ENCODE data around the gene UTP11.

UTP11 gene

GRCh38 chr1:38062361-38063288, 50.1 kb downstream of the UTP11 start:
- in situ Hi-C loops (cut with HindIII; ENCODE audit: low pct_unique_long_range_greater_than_20kb, low sequenced_read_pairs), result no loop called here
- DNase-seq (ENCODE audit: low read depth in 1 of 2, low spot score in 1 of 2), result no peak
- TF ChIP-seq JUND (IDR thresholded peaks at IDR 0.05; ENCODE audit: low read depth), result no peak

DNA sequence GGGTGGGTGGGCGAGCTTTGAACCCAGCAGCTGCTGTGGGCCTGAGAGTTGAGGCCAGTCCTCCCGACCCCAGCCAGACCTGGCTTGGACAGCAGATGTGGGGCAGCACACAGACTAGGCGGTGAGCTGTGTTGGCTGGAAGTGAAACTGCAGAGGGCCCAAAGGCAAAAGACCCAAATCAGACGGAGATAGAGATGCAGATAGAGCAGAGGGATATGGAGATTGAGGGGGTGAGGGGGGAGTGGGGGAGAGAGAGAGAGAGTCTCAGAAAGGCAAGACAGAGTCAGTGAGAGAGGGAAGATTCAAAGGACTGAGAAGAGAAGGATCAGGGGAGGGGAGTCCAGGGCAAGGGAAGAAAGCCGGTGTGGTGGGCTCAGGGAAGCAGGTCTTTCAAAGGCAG, 51.1 kb downstream of the UTP11 start:
- no peak for DNase-seq (ENCODE audit: low read depth in 1 of 2, low spot score in 1 of 2)
- no peak for TF ChIP-seq JUND (IDR thresholded peaks at IDR 0.05; ENCODE audit: low read depth)
- in situ Hi-C loops (cut with HindIII; ENCODE audit: low pct_unique_long_range_greater_than_20kb, low sequenced_read_pairs), result no loop called here

DNA sequence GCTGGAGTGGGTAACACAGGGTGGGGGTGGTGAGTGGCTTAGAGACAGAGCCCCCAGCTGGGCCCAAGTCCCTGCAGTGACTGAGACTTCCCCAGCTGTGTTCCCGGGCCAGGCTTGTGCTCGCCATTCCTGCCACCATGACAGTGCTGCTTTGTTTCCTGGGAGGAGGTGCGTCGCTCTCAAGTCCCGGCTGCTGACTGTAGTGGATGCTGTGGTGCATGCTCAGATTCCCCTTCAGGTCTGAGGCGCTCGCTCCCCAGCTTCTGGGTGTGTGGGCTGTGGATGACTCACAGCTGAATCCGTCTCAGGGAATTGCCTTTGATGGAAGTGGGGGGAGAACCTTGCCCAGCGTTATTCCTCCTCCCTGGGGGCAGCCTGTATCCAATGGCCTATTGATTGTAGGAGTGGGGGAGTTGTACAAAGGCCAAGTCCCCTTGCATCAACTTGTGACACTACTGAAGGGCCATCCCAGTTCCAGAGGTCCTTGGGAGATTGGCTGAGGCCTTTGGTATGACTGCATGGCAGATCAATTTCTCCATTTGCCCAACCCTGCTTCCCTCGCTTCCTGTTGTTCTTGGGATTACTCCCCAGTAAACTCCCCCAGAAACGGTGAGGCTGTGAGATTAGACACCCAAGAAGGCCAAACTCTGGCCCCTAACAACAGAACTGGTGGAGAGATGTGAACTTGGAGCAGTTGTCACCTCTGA, 51.8 kb downstream of the UTP11 start:
- DNase-seq (ENCODE audit: low read depth in 1 of 2, low spot score in 1 of 2), result no peak

DNA sequence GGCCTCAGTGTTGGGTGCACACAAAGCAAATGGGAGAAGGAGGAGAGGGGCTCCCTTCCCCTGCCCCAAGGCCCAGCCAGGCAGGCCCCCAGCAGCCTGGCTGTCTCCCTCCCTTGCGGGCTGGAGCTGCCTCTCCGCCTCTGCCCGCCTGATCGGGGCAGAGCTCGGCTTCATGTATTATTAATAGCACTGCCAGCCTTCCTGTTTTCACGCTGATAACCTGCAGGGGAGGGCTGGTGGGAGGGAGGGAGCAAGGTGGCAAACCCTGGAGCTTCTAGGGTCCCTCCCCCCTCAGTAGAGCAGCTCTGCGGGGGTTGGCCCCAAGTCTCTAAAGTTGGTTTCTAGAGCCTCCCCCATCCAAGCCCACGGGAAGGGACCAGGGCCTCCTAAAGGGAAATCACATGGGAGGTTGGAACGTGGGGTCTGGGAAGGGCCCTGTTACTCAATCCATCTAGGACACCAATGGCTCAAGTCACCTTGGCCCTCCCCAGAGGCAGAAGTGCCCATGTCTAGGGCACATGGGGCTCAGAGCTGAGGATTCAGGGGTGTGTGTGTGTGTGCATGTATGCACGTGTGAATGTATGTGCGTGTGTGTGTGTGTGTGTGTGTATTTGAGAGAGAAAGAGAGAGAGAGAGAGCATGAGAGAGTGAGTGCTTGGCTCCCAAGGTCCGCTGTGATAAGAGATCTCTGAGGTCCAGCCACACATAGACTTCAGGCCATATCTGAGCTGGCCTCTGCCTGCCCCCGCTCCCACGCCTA, 55.9 kb downstream of the UTP11 start:
- in situ Hi-C loops (cut with HindIII; ENCODE audit: low pct_unique_long_range_greater_than_20kb, low sequenced_read_pairs), result no loop called here
- no peak for TF ChIP-seq JUND (IDR thresholded peaks at IDR 0.05; ENCODE audit: low read depth)
- no peak for DNase-seq (ENCODE audit: low read depth in 1 of 2, low spot score in 1 of 2)

More for the DNA sequence above, 51.8 kb downstream of the UTP11 start:
- no peak for TF ChIP-seq JUND (IDR thresholded peaks at IDR 0.05; ENCODE audit: low read depth)
- in situ Hi-C loops (cut with HindIII; ENCODE audit: low pct_unique_long_range_greater_than_20kb, low sequenced_read_pairs), result no loop called here

DNA sequence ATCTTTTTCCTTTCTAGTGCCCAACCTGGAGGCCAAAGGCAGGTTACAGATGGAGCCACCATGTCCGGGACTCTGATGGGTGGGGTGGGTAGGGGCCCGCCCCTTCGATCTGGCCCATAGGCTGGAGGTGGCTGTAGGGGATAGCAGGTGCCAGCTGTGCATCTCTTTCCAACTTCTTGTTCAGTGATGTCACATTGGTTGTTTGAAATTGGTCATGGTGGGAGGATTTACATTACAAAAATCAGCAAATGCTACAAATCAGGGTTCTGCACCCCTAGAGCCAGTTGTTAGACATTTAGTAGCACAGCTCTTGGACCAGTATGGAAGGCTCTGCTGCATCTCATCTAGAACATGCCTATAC, 56.4 kb downstream of the UTP11 start:
- no peak for TF ChIP-seq JUND (IDR thresholded peaks at IDR 0.05; ENCODE audit: low read depth)
- in situ Hi-C loops (cut with HindIII; ENCODE audit: low pct_unique_long_range_greater_than_20kb, low sequenced_read_pairs), result no loop called here
- no peak for DNase-seq (ENCODE audit: low read depth in 1 of 2, low spot score in 1 of 2)

DNA sequence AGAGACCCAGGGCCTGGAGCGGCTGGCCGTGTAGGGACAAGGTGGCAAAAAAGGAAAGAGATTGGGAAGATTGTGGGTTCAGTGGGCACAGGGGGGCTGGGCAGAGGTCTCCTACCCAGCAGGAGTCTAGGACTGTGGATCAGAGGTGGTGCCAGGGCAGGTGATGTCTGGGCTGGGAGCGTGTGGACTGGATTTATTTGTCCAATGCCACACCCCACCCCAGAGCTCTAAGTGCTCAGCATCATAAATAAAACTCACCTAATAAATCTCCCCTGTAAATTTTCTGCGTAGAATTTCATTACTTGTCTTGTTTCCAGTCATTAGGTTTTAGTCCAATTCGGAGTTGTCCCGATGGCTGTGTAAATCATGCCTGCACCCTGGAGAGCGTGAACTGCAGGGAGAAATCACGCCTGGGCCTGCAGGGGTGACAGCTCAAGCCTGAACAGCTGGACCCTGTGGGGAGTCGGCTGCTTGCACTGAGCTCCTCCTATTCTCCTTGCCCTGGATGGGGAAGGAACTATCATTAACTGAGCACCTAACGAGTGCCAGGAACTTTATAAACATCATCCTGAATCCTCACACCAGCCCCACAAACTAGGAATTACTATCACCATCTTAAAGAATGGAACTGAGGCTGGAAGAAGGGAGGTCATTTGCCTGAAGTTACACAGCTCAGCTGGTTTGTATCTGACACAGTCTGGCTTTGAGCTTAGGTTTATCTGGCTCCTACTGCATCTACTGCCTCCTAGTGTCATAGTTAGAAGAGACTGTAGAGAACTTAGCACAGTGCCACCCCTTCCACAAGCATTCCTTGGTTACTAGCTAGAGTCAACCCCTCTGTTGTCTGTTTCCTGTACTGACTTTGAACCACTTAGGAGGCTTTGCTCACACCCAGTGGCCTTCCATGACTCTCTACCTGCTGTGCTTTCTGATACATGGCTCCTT, 59.0 kb downstream of the UTP11 start:
- DNase-seq (ENCODE audit: low read depth in 1 of 2, low spot score in 1 of 2), result no peak

DNA sequence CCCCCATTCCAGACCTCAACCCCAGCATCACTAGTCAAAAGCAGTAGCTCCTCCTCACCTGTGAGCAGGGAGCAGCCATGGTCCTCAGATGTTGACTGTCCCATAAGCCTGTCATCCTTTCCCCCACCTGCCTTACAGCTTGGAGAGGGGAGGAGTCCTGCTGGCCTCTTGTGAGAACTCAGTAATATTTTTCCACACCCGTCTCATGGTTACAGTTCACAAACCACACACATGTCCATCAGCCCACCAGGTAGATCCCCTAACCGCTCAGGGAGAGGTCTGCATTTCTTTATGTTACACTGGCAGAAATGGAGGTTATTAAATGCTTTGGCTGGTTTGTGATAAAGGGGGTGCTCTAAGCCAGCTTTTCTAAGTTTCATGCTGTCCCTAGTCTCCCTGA, 60.3 kb downstream of the UTP11 start:
- DNase-seq (ENCODE audit: low read depth in 1 of 2, low spot score in 1 of 2), result no peak
- no peak for TF ChIP-seq JUND (IDR thresholded peaks at IDR 0.05; ENCODE audit: low read depth)
- in situ Hi-C loops (cut with HindIII; ENCODE audit: low pct_unique_long_range_greater_than_20kb, low sequenced_read_pairs), result no loop called here

More for the DNA sequence above, 59.0 kb downstream of the UTP11 start:
- no peak for TF ChIP-seq JUND (IDR thresholded peaks at IDR 0.05; ENCODE audit: low read depth)
- in situ Hi-C loops (cut with HindIII; ENCODE audit: low pct_unique_long_range_greater_than_20kb, low sequenced_read_pairs), result no loop called here

DNA sequence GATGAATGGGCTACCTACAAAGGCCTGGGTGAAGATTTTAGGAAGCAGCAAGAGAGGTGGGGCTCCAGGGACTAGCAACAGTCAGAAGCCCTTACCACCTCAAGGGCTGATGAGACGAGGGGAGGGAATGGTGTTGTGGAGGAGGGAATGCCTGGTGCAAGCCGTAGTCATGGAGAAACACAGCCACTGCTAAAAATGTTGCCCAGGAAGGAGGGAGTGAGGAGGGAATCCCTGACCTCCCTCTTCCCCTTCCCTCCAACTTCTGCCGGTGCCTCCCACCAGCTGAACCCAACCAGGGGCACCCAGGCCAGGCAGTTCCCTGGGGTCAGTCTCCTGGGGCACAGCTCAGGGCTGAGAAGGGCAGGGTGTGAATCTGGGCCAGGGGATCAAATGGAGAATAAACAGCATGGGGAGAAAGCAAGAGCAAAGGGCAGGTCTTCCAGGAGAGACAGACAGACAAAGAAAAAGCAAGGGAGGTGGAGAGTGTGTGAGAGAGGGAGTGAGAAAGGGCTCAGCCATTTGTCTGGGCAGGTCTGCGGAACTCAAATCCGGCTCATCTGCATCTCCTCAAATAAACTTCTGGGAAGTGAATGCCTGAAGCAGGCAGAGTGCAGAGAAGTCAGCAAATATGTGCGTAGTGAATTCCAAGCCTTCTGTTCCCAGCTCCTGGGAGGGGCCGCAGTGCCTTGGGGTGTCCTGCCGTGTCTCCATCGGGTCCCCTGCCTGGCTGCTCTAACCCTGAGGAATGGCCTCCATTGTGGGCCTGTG, 61.2 kb downstream of the UTP11 start:
- no peak for TF ChIP-seq JUND (IDR thresholded peaks at IDR 0.05; ENCODE audit: low read depth)
- in situ Hi-C loops (cut with HindIII; ENCODE audit: low pct_unique_long_range_greater_than_20kb, low sequenced_read_pairs), result no loop called here
- DNase-seq (ENCODE audit: low read depth in 1 of 2, low spot score in 1 of 2), result peak; percentile 23 to 57

DNA sequence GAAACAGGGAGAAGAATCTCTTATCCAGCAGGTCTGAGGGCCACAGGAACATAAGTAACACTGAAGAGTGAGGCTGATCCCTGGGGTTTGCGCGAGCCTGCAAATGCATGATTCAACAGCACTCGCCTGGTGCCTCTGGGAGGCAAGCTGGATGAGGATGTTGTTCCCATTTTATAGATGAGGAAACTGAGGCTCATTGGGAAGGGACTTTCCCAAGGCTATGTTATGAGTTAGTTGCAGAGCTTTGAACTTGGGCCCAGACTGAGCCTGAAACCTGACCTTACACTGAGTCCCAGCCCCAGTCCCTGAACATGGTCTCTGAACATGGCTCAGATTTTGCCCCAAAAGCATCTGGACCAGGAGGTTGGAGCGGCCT, 61.8 kb downstream of the UTP11 start:
- no peak for TF ChIP-seq JUND (IDR thresholded peaks at IDR 0.05; ENCODE audit: low read depth)
- in situ Hi-C loops (cut with HindIII; ENCODE audit: low pct_unique_long_range_greater_than_20kb, low sequenced_read_pairs), result no loop called here
- DNase-seq (ENCODE audit: low read depth in 1 of 2, low spot score in 1 of 2), result no peak

All from T47D (cell line).